Dermis microvascular lymphatic vessel endothelial cell (primary cell): ENCODE data around the gene C1orf105. TPM values are rescaled to one million over a fixed set of nuclear protein-coding genes. Genes with fewer than 3 reads are reported as not detected.

Source experiments
- DNase-seq, 2 donors: peaks; one replicate each; pipeline versions ENCODE4 v3.0.0 to v3.0.0-alpha.2; 2010; ENCODE audit warnings: low read depth in 2 of 2
- total RNA-seq: library from RNA; depleted of rRNA; stranded (reverse); fragments of >200 nt; gene quantifications from 2 replicates; pipeline ENCODE4 v1.2.1, GENCODE V29; 2014

The C1orf105 gene
- total RNA-seq, 1 donor from 2014 or later, result not detected

- no peak for DNase-seq
Observed at GRCh38 chr1:172456344-172456769, 35.9 kb downstream of the C1orf105 start.

GRCh38 chr1:172457479-172458130 is 37.1 kb downstream of the C1orf105 start:
- no peak for DNase-seq

- DNase-seq, result no peak
Observed at GRCh38 chr1:172460177-172460576, 39.7 kb downstream of the C1orf105 start.

GRCh38 chr1:172460887-172461315 is 40.4 kb downstream of the C1orf105 start:
- no peak for DNase-seq

GRCh38 chr1:172465617-172466016 is 45.1 kb downstream of the C1orf105 start:
- no peak for DNase-seq

- no peak for DNase-seq
Observed at GRCh38 chr1:172466795-172467407, 46.4 kb downstream of the C1orf105 start.

GRCh38 chr1:172467446-172467845 is 47.0 kb downstream of the C1orf105 start:
- DNase-seq, result no peak

GRCh38 chr1:172468296-172468695 is 47.8 kb downstream of the C1orf105 start:
- DNase-seq, result no peak

- no peak for DNase-seq
Observed at GRCh38 chr1:172469717-172470116, 49.2 kb downstream of the C1orf105 start.

- no peak for DNase-seq
Observed at GRCh38 chr1:172470149-172470548, 49.7 kb downstream of the C1orf105 start.

- no peak for DNase-seq
Observed at GRCh38 chr1:172471666-172472065, 51.2 kb downstream of the C1orf105 start.

- DNase-seq, result no peak
Observed at GRCh38 chr1:172472495-172472894, 52.0 kb downstream of the C1orf105 start.

- DNase-seq, result no peak
Observed at GRCh38 chr1:172473302-172473701, 52.8 kb downstream of the C1orf105 start.

- DNase-seq, result no peak
Observed at GRCh38 chr1:172473842-172474241, 53.4 kb downstream of the C1orf105 start.

- DNase-seq, result no peak
Observed at GRCh38 chr1:172476218-172476811, 55.8 kb downstream of the C1orf105 start.

GRCh38 chr1:172477216-172477615 is 56.7 kb downstream of the C1orf105 start:
- no peak for DNase-seq

GRCh38 chr1:172477741-172478140 is 57.3 kb downstream of the C1orf105 start:
- DNase-seq, result no peak

GRCh38 chr1:172478485-172478884 is 58.0 kb downstream of the C1orf105 start:
- DNase-seq, result no peak

- no peak for DNase-seq
Observed at GRCh38 chr1:172480431-172480830, 59.9 kb downstream of the C1orf105 start.

- DNase-seq, result no peak
Observed at GRCh38 chr1:172482044-172482443, 61.6 kb downstream of the C1orf105 start.

GRCh38 chr1:172483448-172483847 is 63.0 kb downstream of the C1orf105 start:
- DNase-seq, result no peak

- no peak for DNase-seq
Observed at GRCh38 chr1:172484252-172484651, 63.8 kb downstream of the C1orf105 start.

GRCh38 chr1:172485626-172486025 is 65.1 kb downstream of the C1orf105 start:
- DNase-seq, result no peak
